NCI-H510A treated with DMSO at 0.1 percent for 48 hours (cell line): ENCODE data around the gene VWA5A.

Source experiments
- DNase-seq: peaks from one replicate; lab custom pipeline; 2025; lab: John Stamatoyannopoulos, UW

VWA5A gene

GRCh38 chr11:124114942-124115781 is at the start of gene VWA5A:
VWA5A (plus strand) TSS chr11:124115450; CDS start chr11:124117512, 2,062 bp downstream.
- DNase-seq: peak; percentile 66

- no peak for DNase-seq
Observed at GRCh38 chr11:124068601-124069110, 46.6 kb upstream of the VWA5A start.

GRCh38 chr11:124069429-124070401 is 45.5 kb upstream of the VWA5A start:
- peak; percentile 50 for DNase-seq

- DNase-seq: no peak
Observed at GRCh38 chr11:124070915-124071622, 44.2 kb upstream of the VWA5A start.

- DNase-seq: peak; percentile 50
Observed at GRCh38 chr11:124071623-124071948, 43.7 kb upstream of the VWA5A start.

- no peak for DNase-seq
Observed at GRCh38 chr11:124072147-124072546, 43.1 kb upstream of the VWA5A start.

GRCh38 chr11:124074554-124074953 is 40.7 kb upstream of the VWA5A start:
- no peak for DNase-seq

- DNase-seq: no peak
Observed at GRCh38 chr11:124075492-124075840, 39.8 kb upstream of the VWA5A start.

- no peak for DNase-seq
Observed at GRCh38 chr11:124075841-124076651, 39.2 kb upstream of the VWA5A start.

GRCh38 chr11:124077266-124077665 is 38.0 kb upstream of the VWA5A start:
- DNase-seq: no peak

GRCh38 chr11:124078591-124078990 is 36.7 kb upstream of the VWA5A start:
- DNase-seq: no peak

GRCh38 chr11:124079631-124080326 is 35.5 kb upstream of the VWA5A start:
- DNase-seq: no peak

GRCh38 chr11:124080327-124081001 is 34.8 kb upstream of the VWA5A start:
- no peak for DNase-seq

- DNase-seq: no peak
Observed at GRCh38 chr11:124081483-124081882, 33.8 kb upstream of the VWA5A start.

- DNase-seq: no peak
Observed at GRCh38 chr11:124082371-124082770, 32.9 kb upstream of the VWA5A start.

GRCh38 chr11:124085583-124085982 is 29.7 kb upstream of the VWA5A start:
- no peak for DNase-seq

- no peak for DNase-seq
Observed at GRCh38 chr11:124085997-124086846, 29.0 kb upstream of the VWA5A start.

GRCh38 chr11:124090996-124091395 is 24.3 kb upstream of the VWA5A start:
- no peak for DNase-seq

- DNase-seq: no peak
Observed at GRCh38 chr11:124093330-124093729, 21.9 kb upstream of the VWA5A start.
